Nephron progenitor cell (in vitro differentiated cells): ENCODE data around the gene UQCRC1.

Experiments
- DNase-seq: peaks from one replicate; pipeline ENCODE4 v3.0.0; 2021
- H3K27ac Mint-ChIP-seq: 2 replicates; pipeline ENCODE4 v1.8.0; 2021; ENCODE audit warnings: mild to moderate bottlenecking, moderate library complexity, mixed read lengths
- H3K27me3 Mint-ChIP-seq: 2 replicates; pipeline ENCODE4 v1.8.0; 2021; ENCODE audit warnings: mild to moderate bottlenecking, low read depth, mixed read lengths; ENCODE audit not compliant: poor library complexity
- H3K36me3 Mint-ChIP-seq: 2 replicates; pipeline ENCODE4 v1.8.0; 2021; ENCODE audit warnings: low read depth, mixed read lengths
- H3K4me1 Mint-ChIP-seq: 2 replicates; pipeline ENCODE4 v1.8.0; 2021; ENCODE audit warnings: mixed read lengths
- H3K4me3 Mint-ChIP-seq: 2 replicates; pipeline ENCODE4 v1.8.0; 2021; ENCODE audit warnings: mild to moderate bottlenecking, moderate library complexity, mixed read lengths
- H3K9me3 Mint-ChIP-seq: 2 replicates; pipeline ENCODE4 v1.8.0; 2021; ENCODE audit warnings: mild to moderate bottlenecking, moderate library complexity, mixed read lengths
- CTCF ChIP-seq: fragments of 200-600 bp; sonication (generic); IDR thresholded peaks from 2 replicates; pipeline ENCODE4 v1.5.0; 2021; ENCODE audit warnings: antibody characterized with exemption

Gene UQCRC1

GRCh38 chr3:48644898-48645760 lies 35.7 kb upstream of the UQCRC1 start:
- no peak overlapping the region for H3K4me3 Mint-ChIP-seq
- H3K27me3 Mint-ChIP-seq, result peaks cover 2% of the 10 kb centered on the region
- no peak for DNase-seq
- H3K36me3 Mint-ChIP-seq, result peaks cover 18% of the 10 kb centered on the region
- H3K9me3 Mint-ChIP-seq, result no peaks in the 10 kb centered on the region
- no peak for TF ChIP-seq CTCF
- H3K27ac Mint-ChIP-seq, result no peak overlapping the region
- H3K4me1 Mint-ChIP-seq, result peaks cover 27% of the 10 kb centered on the region

- TF ChIP-seq CTCF, result no peak
- no peak for DNase-seq
- peaks cover 48% of the 10 kb centered on the region for H3K4me1 Mint-ChIP-seq
- no peak overlapping the region for H3K4me3 Mint-ChIP-seq
- peaks cover 22% of the 10 kb centered on the region for H3K36me3 Mint-ChIP-seq
- H3K27ac Mint-ChIP-seq, result no peak overlapping the region
- peaks cover 10% of the 10 kb centered on the region for H3K27me3 Mint-ChIP-seq
- H3K9me3 Mint-ChIP-seq, result no peaks in the 10 kb centered on the region
These were observed 33.2 kb upstream of the UQCRC1 start for GRCh38 chr3:48642605-48643004.

- peak; percentile 24 for DNase-seq
- Mint-ChIP-seq H3K27me3 (peaks cover 10% of the 10 kb centered on the region), H3K27ac (peak overlapping the region; percentile 58), H3K4me1 (peaks cover 60% of the 10 kb centered on the region), H3K4me3 (no peak overlapping the region), H3K9me3 (no peaks in the 10 kb centered on the region), H3K36me3 (peaks cover 22% of the 10 kb centered on the region)
- TF ChIP-seq CTCF, result no peak
These were observed 31.9 kb upstream of the UQCRC1 start for GRCh38 chr3:48641396-48641795.

- no peak for DNase-seq
- Mint-ChIP-seq H3K27me3 (peaks cover 10% of the 10 kb centered on the region), H3K4me1 (peaks cover 67% of the 10 kb centered on the region), H3K36me3 (peaks cover 22% of the 10 kb centered on the region), H3K27ac (peak overlapping the region; percentile 42), H3K4me3 (no peak overlapping the region), H3K9me3 (no peaks in the 10 kb centered on the region)
- no peak for TF ChIP-seq CTCF
These were observed 30.6 kb upstream of the UQCRC1 start for GRCh38 chr3:48639944-48640606.

GRCh38 chr3:48637305-48637704 lies 27.9 kb upstream of the UQCRC1 start:
- Mint-ChIP-seq H3K9me3 (no peaks in the 10 kb centered on the region), H3K27ac (no peak overlapping the region), H3K4me1 (peaks cover 73% of the 10 kb centered on the region), H3K27me3 (peaks cover 10% of the 10 kb centered on the region), H3K4me3 (peak overlapping the region; percentile 55), H3K36me3 (peaks cover 5% of the 10 kb centered on the region)
- no peak for TF ChIP-seq CTCF
- no peak for DNase-seq
